Thoracic aorta (tissue), 2 donors: Measurements from ENCODE around the gene HJURP. TPM values are rescaled to one million over a fixed set of nuclear protein-coding genes. Genes with fewer than 3 reads are reported as not detected.

Source experiments
- ATAC-seq: fragments of 150-250 bp; one replicate; pipeline ENCODE4 v1.8.0; 2017; ENCODE audit warnings: low read depth; ENCODE audit not compliant: insufficient number of reproducible peaks, low FRiP score
- DNase-seq: peaks from one replicate; pipeline ENCODE4 v3.0.0-alpha.2; 2020; ENCODE audit warnings: low spot score
- H3K27ac ChIP-seq, 2 donors: fragments of 200-600 bp; sonication (generic); 1 replicate in 1 of 2; 2 replicates in 1 of 2; pipeline ENCODE4 v1.5.1; 2016; ENCODE audit warnings: mild to moderate bottlenecking in 2 of 2, moderate library complexity in 2 of 2
- H3K27me3 ChIP-seq: fragments of 200-600 bp; sonication (generic); replicated peaks from 2 replicates; pipeline ENCODE4 v1.6.0; 2016; ENCODE audit warnings: mild to moderate bottlenecking; ENCODE audit not compliant: insufficient read depth
- H3K36me3 ChIP-seq: fragments of 200-600 bp; sonication (generic); one replicate; pipeline ENCODE4 v1.5.1; 2016
- H3K4me1 ChIP-seq, 2 donors: fragments of 200-600 bp; sonication (generic); 1 replicate in 1 of 2; 2 replicates in 1 of 2; pipeline versions ENCODE4 v1.5.1 to v1.6.0; 2016; ENCODE audit warnings: low read depth in 2 of 2, mild to moderate bottlenecking in 1 of 2; ENCODE audit not compliant: control insufficient read depth in 1 of 2
- H3K4me3 ChIP-seq: fragments of 200-600 bp; sonication (generic); 2 replicates; pipeline ENCODE4 v1.5.1; 2016; ENCODE audit warnings: mild to moderate bottlenecking
- H3K9me3 ChIP-seq: fragments of 200-600 bp; sonication (generic); 2 replicates; pipeline ENCODE4 v1.5.1; 2016
- total RNA-seq, 2 donors: library from RNA; depleted of rRNA; stranded (reverse); fragments of >200 nt; gene quantifications; one replicate each; pipeline versions ENCODE4 v1.1.0 to v1.2.3, GENCODE V29; 2016
- TF ChIP-seq, protein P1 (sequence below): fragments of 200-600 bp; sonication (generic); IDR thresholded peaks from one replicate; pipeline ENCODE4 v1.5.1; 2019; ENCODE audit warnings: antibody characterized with exemption

Gene HJURP
- total RNA-seq, 2 donors from 2014 or later = 0.95 to 1.6 TPM

- TF ChIP-seq, protein P1, sequence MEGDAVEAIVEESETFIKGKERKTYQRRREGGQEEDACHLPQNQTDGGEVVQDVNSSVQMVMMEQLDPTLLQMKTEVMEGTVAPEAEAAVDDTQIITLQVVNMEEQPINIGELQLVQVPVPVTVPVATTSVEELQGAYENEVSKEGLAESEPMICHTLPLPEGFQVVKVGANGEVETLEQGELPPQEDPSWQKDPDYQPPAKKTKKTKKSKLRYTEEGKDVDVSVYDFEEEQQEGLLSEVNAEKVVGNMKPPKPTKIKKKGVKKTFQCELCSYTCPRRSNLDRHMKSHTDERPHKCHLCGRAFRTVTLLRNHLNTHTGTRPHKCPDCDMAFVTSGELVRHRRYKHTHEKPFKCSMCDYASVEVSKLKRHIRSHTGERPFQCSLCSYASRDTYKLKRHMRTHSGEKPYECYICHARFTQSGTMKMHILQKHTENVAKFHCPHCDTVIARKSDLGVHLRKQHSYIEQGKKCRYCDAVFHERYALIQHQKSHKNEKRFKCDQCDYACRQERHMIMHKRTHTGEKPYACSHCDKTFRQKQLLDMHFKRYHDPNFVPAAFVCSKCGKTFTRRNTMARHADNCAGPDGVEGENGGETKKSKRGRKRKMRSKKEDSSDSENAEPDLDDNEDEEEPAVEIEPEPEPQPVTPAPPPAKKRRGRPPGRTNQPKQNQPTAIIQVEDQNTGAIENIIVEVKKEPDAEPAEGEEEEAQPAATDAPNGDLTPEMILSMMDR = no peak
- Histone ChIP-seq H3K4me1 (no peaks in the 10 kb centered on the region), H3K4me3 (no peak overlapping the region), H3K27me3 (no peaks in the 10 kb centered on the region), H3K9me3 (no peaks in the 10 kb centered on the region), H3K27ac (no peak overlapping the region), H3K36me3 (no peaks in the 10 kb centered on the region)
- no peak for ATAC-seq
- DNase-seq = no peak
Observed at GRCh38 chr2:233848276-233848675, 6.1 kb downstream of the HJURP start.

GRCh38 chr2:233847248-233847898 lies 7.0 kb downstream of the HJURP start:
- H3K27me3 ChIP-seq = no peaks in the 10 kb centered on the region
- DNase-seq (no peak), ATAC-seq (no peak)
- H3K36me3 ChIP-seq = no peaks in the 10 kb centered on the region
- no peak overlapping the region for H3K27ac ChIP-seq
- H3K4me1 ChIP-seq = no peaks in the 10 kb centered on the region
- no peaks in the 10 kb centered on the region for H3K9me3 ChIP-seq
- TF ChIP-seq, protein P1 = no peak
- no peak overlapping the region for H3K4me3 ChIP-seq

GRCh38 chr2:233846387-233847247 lies 7.7 kb downstream of the HJURP start:
- H3K36me3 ChIP-seq = no peaks in the 10 kb centered on the region
- TF ChIP-seq, protein P1 = no peak
- no peak overlapping the region for H3K27ac ChIP-seq
- H3K4me1 ChIP-seq = no peaks in the 10 kb centered on the region
- H3K27me3 ChIP-seq = no peaks in the 10 kb centered on the region
- H3K9me3 ChIP-seq = no peaks in the 10 kb centered on the region
- no peak for DNase-seq
- no peak for ATAC-seq
- no peak overlapping the region for H3K4me3 ChIP-seq

- H3K4me1 ChIP-seq = no peaks in the 10 kb centered on the region
- no peak for ATAC-seq
- no peaks in the 10 kb centered on the region for H3K9me3 ChIP-seq
- H3K27me3 ChIP-seq = no peaks in the 10 kb centered on the region
- no peak for DNase-seq
- TF ChIP-seq, protein P1 = no peak
- H3K4me3 ChIP-seq = no peak overlapping the region
- no peaks in the 10 kb centered on the region for H3K36me3 ChIP-seq
- no peak overlapping the region for H3K27ac ChIP-seq
Observed at GRCh38 chr2:233845301-233846060, 8.9 kb downstream of the HJURP start.

DNA sequence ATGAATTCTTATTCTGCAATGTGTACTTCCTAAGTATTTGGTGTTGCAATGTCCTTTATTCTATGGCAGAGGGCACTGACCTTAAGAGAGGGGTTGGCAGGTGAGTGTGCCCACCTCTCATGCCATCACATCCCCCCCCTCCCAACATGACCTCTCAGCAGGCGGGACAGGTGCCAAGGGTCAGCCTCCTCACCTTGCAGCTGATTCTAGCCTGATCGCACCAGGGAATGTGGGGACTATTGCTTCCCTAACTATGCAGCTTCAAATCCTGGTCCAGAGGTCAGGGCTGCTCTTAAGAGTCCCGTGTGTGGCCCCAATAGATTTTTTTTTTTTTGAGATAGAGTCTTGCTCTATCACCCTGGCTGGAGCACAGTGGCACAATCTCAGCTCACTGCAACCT lies 9.5 kb downstream of the HJURP start:
- no peak overlapping the region for H3K4me3 ChIP-seq
- no peaks in the 10 kb centered on the region for H3K9me3 ChIP-seq
- H3K36me3 ChIP-seq = no peaks in the 10 kb centered on the region
- no peaks in the 10 kb centered on the region for H3K4me1 ChIP-seq
- TF ChIP-seq, protein P1 = no peak
- no peak for ATAC-seq
- H3K27me3 ChIP-seq = no peaks in the 10 kb centered on the region
- H3K27ac ChIP-seq = no peak overlapping the region
- DNase-seq = no peak
